Measurements from ENCODE around the gene CYP1B1.
"Not testable (repeated sequence)": the region's sequence is repeated elsewhere in the genome, so short reads cannot be mapped to it uniquely, and the experiment has no call there.

The CYP1B1 gene

GRCh38 chr2:38075507-38076151 lies at the start of gene CYP1B1:
Gene CYP1B1 (minus strand): TSS chr2:38076151. CDS start chr2:38075388, 763 bp downstream.
- DNase-seq, result no peak

GRCh38 chr2:38125007-38125406 lies 49.1 kb upstream of the CYP1B1 start:
- no peak for DNase-seq

GRCh38 chr2:38123911-38124310 lies 48.0 kb upstream of the CYP1B1 start:
- no peak for DNase-seq

GRCh38 chr2:38122344-38122743 lies 46.4 kb upstream of the CYP1B1 start:
- DNase-seq, result no peak

- DNase-seq, result no peak
Observed at GRCh38 chr2:38121481-38121880, 45.5 kb upstream of the CYP1B1 start.

DNA sequence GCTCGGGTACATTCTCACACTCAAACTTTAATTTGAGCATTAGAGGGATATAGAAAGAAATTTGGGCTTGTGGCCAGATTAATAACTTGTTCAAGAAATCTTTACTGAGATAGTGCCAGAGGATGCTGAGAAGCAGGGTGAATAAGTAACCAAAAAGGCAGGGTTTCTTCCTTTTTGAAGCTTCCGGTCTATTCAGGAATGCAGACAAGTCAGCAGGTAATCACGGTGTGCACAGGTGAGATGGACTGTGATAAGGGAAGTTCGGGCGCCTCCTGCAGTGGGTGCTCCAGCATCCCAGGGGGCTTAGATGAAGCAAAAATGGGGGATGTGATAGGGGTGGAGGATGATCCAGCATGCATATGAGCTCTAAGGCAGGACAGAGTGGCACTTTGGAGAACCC lies 44.9 kb upstream of the CYP1B1 start:
- no peak for DNase-seq

DNA sequence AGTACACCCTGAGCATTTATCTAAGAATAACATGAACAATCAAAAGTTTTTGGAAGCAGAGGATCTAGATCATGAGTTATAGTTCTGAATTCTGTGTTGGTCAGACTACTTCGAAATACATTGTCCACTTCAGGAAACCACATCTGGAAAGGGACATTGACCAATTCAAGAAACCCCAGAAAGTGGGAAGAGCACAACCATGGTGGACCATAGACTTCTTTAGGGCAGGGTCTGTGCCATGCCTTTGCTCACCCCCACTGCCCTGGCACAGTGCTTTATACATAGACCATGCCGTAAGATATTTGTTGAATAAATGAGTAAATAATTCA lies 44.3 kb upstream of the CYP1B1 start:
- no peak for DNase-seq

- DNase-seq, result no peak
Observed at GRCh38 chr2:38116762-38117161, 40.8 kb upstream of the CYP1B1 start.

DNA sequence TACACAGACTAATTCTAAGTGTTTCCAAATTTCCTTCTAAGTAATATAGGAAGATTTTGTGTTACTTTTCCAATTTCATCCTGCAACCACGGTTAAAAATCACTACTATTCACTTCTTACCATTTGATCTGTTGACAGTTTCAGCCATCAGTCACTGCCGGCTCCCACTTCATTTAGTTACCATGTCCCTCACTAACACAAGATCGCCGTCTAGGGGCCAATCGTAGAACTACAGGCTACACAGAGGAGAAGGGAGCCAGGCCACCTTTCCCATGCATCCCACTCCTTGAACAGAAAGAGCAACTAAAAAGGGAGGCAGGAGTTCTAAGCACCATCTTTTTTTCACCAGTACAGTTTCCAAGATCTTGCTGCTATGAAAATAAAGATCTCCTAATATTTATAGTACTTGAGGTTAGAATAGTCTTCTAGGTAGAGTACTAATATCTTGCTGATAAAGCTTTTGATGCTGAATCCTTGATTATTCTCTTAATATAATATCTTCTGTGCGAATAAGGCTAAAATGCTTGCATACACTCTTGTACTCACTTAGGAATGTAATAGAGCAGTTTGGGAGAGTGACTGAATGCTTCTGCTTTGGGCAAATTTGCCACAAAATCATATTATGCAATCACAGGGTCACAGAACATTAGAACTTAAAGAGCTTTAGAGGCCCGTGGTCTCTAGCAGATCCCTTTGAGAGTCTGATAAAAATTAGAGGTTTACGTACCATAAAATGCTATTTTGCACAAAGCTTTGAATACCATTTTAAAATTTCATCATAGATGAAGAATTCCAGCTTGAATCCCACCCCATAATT lies 39.5 kb upstream of the CYP1B1 start:
- no peak for DNase-seq

DNA sequence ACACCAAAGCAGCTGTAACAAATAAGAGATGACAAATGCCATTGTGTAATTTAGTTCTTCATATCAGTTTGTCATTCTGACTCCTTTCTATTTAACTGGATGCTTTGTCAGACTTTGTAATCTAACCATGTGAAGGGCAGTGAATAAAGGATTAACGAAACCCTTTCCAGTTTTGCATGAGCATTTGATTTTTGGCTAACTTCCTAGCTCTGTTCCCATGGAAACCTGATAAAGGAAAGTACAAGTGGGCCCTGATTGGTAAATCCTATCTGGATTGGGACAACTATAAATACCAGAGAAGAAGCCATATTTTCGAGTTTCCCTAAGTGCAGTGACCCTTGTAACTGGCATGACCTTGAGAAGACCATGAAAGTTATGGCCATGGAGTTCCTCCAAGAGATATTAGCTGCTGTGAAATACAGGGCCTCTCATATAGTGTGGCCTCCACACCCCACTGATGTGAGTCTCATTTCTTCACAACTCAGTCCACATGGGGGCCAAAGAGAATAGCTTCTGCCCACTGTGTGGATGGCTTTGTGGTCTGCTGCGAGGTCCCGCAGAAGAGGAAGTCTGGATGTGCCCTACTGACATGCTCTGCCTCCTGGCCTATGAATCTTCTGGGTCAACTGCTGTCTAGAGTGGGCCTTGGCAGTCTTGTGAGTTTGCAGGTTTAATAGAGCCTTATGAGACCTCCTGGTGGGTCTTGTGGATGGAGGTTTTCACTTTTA lies 38.2 kb upstream of the CYP1B1 start:
- no peak for DNase-seq

GRCh38 chr2:38113051-38113450 lies 37.1 kb upstream of the CYP1B1 start:
- DNase-seq, result no peak

DNA sequence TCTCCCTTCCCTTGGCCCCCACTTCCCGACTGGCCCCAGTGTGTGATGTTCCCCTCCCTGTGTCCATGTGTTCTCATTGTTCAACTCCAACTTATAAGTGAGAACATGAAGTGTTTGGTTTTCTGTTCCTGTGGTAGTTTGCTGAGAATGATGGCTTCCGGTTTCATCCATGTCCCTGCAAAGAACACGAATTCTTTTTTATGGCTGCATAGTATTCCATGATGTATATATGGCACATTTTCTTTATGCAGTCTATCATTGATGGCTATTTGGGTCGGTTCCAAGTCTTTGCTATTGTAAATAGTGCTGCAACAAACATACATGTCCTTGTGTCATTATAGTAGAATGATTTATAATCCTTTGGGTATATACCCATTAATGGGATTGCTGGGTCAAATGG lies 35.4 kb upstream of the CYP1B1 start:
- not testable (repeated sequence) for DNase-seq

DNA sequence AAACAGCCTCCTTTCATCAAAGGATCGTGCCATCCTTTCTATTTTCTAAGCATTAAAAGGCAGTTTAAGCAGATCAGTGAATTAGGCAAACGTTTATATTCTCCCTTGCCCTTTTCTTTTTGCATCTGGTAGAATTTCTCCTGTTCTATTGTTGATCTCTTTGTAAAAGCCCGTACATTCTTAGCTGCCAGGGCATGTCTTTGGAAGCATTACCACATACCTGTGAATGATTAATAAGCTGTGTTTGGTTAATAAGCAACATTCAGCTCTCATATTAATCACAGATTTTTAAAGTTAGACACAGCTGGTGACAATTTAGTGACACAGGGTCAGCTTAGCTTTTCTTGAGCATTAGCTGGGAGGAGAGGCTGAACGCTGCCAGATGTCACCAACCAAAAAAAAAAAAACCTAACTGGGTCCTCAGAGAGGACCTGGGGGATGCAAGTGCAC lies 33.8 kb upstream of the CYP1B1 start:
- no peak for DNase-seq

GRCh38 chr2:38108907-38109731 lies 33.2 kb upstream of the CYP1B1 start:
- no peak for DNase-seq

DNA sequence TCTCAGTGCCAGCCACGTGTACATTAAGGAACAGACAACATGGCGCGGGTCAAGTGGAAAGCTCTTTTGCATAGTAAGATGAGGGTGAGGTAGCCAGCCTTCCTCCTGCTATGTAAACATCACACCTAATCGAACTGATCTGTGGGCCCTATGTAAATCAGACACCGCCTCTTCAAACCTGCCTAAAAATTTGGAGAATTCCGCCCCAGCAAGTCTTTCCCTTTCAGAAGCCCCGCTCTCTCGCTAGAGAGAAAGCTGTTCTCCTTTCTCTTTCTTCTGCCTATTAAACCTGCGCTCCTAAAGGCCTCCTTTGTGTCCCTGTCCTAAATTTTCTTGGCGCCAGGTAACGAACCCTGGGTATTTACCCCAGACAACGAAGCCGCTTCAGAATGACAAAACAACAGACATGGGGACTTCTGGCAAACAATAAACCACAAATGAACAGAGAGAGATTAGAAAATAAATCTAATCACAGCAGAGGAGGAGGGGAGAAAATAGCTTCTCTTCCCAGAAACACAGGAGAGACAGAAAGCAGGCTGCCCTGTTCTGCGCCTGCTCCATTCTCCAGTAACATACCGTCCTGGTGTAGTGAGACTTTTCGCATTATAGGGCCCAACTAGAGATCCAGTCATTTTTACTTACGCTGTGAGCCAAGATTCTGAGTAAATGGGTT lies 31.9 kb upstream of the CYP1B1 start:
- no peak for DNase-seq

DNA sequence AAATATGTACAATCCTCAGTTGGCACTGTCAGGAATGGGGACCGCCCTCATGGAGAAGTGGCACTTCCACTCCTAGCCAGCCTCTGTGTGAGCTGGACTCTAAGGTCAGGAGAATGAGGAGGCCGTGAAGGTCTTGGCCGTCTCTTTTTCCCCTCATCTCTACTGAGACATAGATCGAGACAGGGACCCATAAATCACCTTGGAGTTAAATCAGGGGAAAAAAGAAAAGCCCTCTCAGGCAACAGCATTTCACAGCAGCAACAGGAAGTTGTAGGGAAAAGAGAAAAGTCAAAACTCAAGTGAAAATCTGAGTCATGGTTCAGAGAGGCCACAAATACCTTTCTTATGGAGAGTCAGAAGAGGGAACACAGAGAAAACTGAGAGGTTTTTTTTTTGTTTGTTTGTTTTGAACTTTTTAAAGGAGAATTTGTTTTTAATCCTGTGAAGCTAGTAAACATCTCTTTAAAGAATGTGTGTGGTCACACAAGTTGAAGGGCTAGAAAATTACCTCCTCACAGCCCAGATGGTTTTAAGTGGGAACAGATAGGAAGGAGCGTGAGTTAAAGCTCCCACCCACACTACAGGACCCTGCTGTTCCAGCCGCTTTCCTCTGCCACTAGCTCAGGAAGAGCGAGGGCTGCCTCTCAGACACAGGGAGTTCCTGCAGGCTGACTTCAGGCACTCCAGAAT lies 30.6 kb upstream of the CYP1B1 start:
- no peak for DNase-seq

DNA sequence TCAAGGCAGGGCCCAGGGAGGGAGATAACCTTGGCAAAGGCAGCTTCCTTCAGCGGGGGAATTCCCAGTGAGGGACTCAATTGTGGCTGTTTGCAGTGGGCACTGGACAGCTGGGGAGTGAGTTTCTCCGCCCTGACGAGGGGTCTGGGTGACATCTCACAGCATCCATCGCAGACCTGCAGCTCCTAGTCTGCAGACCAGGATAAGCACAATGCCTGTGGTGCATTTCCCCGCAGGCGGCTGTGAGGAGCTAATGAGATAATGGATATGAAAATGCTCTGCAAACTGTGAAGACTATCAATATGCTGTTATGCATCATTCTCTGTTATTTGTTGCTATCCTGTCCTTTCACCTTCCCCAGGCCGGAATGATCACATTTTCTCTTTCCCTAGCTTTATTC lies 30.0 kb upstream of the CYP1B1 start:
- no peak for DNase-seq

- DNase-seq, result no peak
Observed at GRCh38 chr2:38104598-38104997, 28.6 kb upstream of the CYP1B1 start.

- DNase-seq, result no peak
Observed at GRCh38 chr2:38100328-38100727, 24.4 kb upstream of the CYP1B1 start.

- DNase-seq, result no peak
Observed at GRCh38 chr2:38099099-38100028, 23.4 kb upstream of the CYP1B1 start.

All from T1000 (cell line).